SU-DHL-6 (cell line): ENCODE measurements around the gene HHAT.

Experiments
- H2AFZ ChIP-seq: fragments of 200-600 bp; sonication (generic); 2 replicates; pipeline ENCODE4 v1.6.1; 2014; ENCODE audit warnings: low read depth, mild to moderate bottlenecking, moderate library complexity, mixed read lengths, antibody characterized with exemption, low read length; ENCODE audit not compliant: severe bottlenecking
- H3F3A ChIP-seq: fragments of 200-600 bp; shearing (Covaris generic); 2 replicates; pipeline ENCODE4 v1.6.0; 2016; ENCODE audit warnings: antibody characterized with exemption, mild to moderate bottlenecking; ENCODE audit not compliant: insufficient read depth
- H3K27ac ChIP-seq: fragments of 200-600 bp; sonication (generic); 2 replicates; pipeline ENCODE4 v1.5.1; 2016; ENCODE audit warnings: low read depth, mild to moderate bottlenecking, low read length, moderate library complexity, mixed read lengths
- H3K27me3 ChIP-seq: fragments of 200-600 bp; sonication (generic), shearing (Covaris generic); 2 replicates; pipeline ENCODE4 v1.6.0; 2014; ENCODE audit warnings: mild to moderate bottlenecking, low read length
- H3K36me3 ChIP-seq: fragments of 200-600 bp; sonication (generic); 2 replicates; pipeline ENCODE4 v1.6.1; 2014; ENCODE audit warnings: mild to moderate bottlenecking, low read length, mixed read lengths
- H3K4me2 ChIP-seq: fragments of 300-600, 200-600 bp; shearing (Covaris generic), sonication (generic); 2 replicates; pipeline ENCODE4 v1.6.0; 2014; ENCODE audit warnings: low read length, low read depth, mild to moderate bottlenecking; ENCODE audit not compliant: poor library complexity, severe bottlenecking
- H3K4me3 ChIP-seq: fragments of 200-600 bp; sonication (generic); 2 replicates; pipeline ENCODE4 v1.5.1; 2014; ENCODE audit warnings: antibody characterized with exemption, low read length, mild to moderate bottlenecking, mixed read lengths; ENCODE audit not compliant: insufficient read depth, poor library complexity, severe bottlenecking
- H3K79me2 ChIP-seq: fragments of 200-600 bp; sonication (generic); 2 replicates; pipeline ENCODE4 v1.6.1; 2014; ENCODE audit warnings: mild to moderate bottlenecking, low read length, moderate library complexity; ENCODE audit not compliant: insufficient read depth
- H3K9ac ChIP-seq: fragments of 200-600 bp; sonication (generic); 2 replicates; pipeline ENCODE4 v1.7.0; 2014; ENCODE audit warnings: mild to moderate bottlenecking, low read length
- H3K9me2 ChIP-seq: fragments of 200-600 bp; sonication (generic); replicated peaks from 2 replicates; pipeline ENCODE4 v1.6.1; 2014; ENCODE audit warnings: low read length; ENCODE audit not compliant: insufficient read depth
- H3K9me3 ChIP-seq: fragments of 200-600 bp; sonication (generic); 2 replicates; pipeline ENCODE4 v1.6.1; 2014; ENCODE audit warnings: low read length, mixed read lengths; ENCODE audit not compliant: insufficient read depth
- H4K20me1 ChIP-seq: fragments of 200-600 bp; sonication (generic); 2 replicates; pipeline ENCODE4 v1.6.1; 2014; ENCODE audit warnings: low read depth, mild to moderate bottlenecking, antibody characterized with exemption, low read length, moderate library complexity, mixed read lengths
- EZH2phosphoT487 ChIP-seq: fragments of 200-600 bp; sonication (generic), shearing (Covaris generic); conservative IDR thresholded peaks from 2 replicates; pipeline ENCODE4 v1.6.1; 2018; ENCODE audit warnings: mild to moderate bottlenecking, antibody characterized with exemption, low read length, moderate library complexity, mixed read lengths
- TF ChIP-seq, protein P1 (sequence below): fragments of 200-600 bp; sonication (generic); IDR thresholded peaks from one replicate; pipeline ENCODE4 v1.5.1; 2017; ENCODE audit warnings: antibody characterized with exemption, mild to moderate bottlenecking, low read length, moderate library complexity; ENCODE audit not compliant: insufficient read depth, poor library complexity, severe bottlenecking

HHAT gene

DNA sequence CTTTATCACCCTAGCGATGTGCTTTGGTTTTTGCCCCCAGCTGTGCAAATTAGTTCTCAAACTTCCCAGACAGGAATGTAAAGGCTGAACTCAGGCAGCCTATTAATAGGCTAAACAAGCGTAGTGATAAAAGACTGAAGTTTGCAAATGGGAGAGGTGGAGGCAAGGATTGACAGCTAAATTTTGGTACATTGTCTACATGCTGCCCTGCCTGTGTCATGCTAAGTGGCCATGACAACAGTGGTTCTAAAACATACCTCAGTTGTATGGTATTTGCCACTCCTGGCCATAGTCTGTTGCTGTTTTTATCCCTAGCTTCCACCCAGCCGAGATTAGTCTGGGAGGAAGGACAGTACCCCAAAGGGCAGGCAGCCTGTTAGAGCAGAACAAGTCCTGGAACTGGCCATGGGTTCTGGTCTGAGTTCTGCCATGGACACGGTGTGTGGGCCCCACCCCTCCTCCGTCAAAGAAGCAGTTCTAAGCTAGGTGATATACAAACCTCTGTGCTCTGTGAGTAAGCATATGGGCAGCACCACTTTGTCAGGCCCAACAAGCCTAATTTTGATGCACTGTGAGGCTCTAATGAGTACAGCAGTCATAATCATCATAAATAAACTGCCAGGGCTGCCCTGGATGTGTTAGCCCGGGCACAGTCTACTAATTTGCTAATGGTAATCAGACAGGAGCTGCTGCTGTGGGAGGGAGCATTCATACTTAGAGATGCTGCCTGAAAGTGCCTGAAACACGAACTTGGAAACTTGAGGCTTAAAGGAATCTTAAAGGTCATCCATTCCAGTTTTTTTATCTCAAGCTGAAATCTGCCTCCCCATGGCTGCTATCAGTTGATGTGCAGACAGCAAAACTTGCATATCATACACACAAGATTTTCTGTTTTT lies 177.1 kb downstream of the HHAT start:
- H3K79me2 ChIP-seq = no peaks in the 10 kb centered on the region
- TF ChIP-seq, protein P1, sequence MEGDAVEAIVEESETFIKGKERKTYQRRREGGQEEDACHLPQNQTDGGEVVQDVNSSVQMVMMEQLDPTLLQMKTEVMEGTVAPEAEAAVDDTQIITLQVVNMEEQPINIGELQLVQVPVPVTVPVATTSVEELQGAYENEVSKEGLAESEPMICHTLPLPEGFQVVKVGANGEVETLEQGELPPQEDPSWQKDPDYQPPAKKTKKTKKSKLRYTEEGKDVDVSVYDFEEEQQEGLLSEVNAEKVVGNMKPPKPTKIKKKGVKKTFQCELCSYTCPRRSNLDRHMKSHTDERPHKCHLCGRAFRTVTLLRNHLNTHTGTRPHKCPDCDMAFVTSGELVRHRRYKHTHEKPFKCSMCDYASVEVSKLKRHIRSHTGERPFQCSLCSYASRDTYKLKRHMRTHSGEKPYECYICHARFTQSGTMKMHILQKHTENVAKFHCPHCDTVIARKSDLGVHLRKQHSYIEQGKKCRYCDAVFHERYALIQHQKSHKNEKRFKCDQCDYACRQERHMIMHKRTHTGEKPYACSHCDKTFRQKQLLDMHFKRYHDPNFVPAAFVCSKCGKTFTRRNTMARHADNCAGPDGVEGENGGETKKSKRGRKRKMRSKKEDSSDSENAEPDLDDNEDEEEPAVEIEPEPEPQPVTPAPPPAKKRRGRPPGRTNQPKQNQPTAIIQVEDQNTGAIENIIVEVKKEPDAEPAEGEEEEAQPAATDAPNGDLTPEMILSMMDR = no peak
- no peak for TF ChIP-seq EZH2phosphoT487
- no peaks in the 10 kb centered on the region for H4K20me1 ChIP-seq
- no peaks in the 10 kb centered on the region for H3K27me3 ChIP-seq
- H3K9ac ChIP-seq = no peak overlapping the region
- H3K9me3 ChIP-seq = no peaks in the 10 kb centered on the region
- no peaks in the 10 kb centered on the region for H3K36me3 ChIP-seq
- no peaks in the 10 kb centered on the region for H3F3A ChIP-seq
- H3K9me2 ChIP-seq = no peaks in the 10 kb centered on the region
- no peak overlapping the region for H3K4me2 ChIP-seq
- H2AFZ ChIP-seq = no peak overlapping the region
- no peak overlapping the region for H3K4me3 ChIP-seq
- no peak overlapping the region for H3K27ac ChIP-seq

DNA sequence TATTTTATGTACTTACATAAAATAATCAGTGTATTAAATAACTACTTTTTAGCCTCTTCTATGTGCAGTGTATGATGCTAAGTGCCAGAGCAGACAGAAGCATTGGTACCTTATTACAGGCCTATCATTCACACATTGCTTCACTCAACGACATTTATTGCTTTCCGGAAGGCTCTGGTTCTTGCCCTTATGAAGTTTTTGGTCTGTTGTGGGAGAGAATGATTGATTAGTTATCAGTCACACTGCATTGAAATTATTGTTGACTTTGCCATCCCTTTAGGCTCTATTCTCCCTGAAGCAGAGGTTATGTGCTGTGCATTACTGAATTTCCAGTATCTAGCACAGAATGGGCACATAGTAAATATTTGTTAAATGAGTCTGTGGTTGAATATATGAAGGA lies 178.0 kb downstream of the HHAT start:
- TF ChIP-seq EZH2phosphoT487 = no peak
- TF ChIP-seq, protein P1 = no peak

DNA sequence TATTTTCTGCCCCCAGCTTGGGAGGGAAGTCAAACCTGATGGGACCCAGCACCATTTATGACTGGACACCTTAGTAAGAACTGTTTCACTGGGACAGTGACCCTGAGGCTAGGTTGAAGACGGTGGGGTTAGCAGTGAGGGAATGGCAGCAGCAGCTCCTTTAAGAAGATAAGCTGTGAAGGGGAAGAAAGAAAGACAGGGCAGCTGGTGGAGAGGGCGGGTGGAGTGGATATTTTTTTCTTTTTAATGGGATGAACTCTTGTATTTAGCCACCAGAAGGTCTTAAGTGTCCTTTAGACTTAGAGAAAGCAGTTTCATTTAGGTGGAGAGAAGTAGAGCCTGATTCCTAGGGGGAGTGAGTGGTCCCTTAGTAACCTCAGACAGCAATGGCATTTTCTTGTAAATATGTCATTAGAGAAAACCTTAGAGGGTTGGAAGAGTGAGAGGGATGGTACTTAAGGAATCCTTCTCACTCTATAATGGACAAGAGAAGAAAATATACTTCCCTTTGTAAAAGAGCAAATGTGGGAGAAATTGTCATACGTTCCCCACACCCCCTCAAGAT lies 187.5 kb downstream of the HHAT start:
- Histone ChIP-seq H3K9ac (no peak overlapping the region), H3K79me2 (no peaks in the 10 kb centered on the region), H3K4me2 (no peak overlapping the region), H3K9me3 (no peaks in the 10 kb centered on the region), H3K27me3 (no peaks in the 10 kb centered on the region), H3F3A (no peaks in the 10 kb centered on the region), H4K20me1 (no peaks in the 10 kb centered on the region), H3K27ac (no peak overlapping the region), H3K9me2 (no peaks in the 10 kb centered on the region), H3K36me3 (no peaks in the 10 kb centered on the region), H3K4me3 (no peak overlapping the region), H2AFZ (no peak overlapping the region)
- no peak for TF ChIP-seq EZH2phosphoT487
- TF ChIP-seq, protein P1 = no peak

More for the DNA sequence above, 178.0 kb downstream of the HHAT start:
- Histone ChIP-seq H3K9me3 (no peaks in the 10 kb centered on the region), H3K9me2 (no peaks in the 10 kb centered on the region), H3K27ac (no peak overlapping the region), H2AFZ (no peak overlapping the region), H3K9ac (no peak overlapping the region), H3K4me3 (no peak overlapping the region), H3K36me3 (no peaks in the 10 kb centered on the region), H3K27me3 (no peaks in the 10 kb centered on the region), H3F3A (no peaks in the 10 kb centered on the region), H3K79me2 (no peaks in the 10 kb centered on the region), H4K20me1 (no peaks in the 10 kb centered on the region), H3K4me2 (no peak overlapping the region)
